Transverse colon (tissue), 4 donors: ENCODE results near the gene CRTC3. TPM values are rescaled to one million over a fixed set of nuclear protein-coding genes. Genes with fewer than 3 reads are reported as not detected.

Source experiments
- DNase-seq: peaks from one replicate; pipeline ENCODE4 v3.0.0-alpha.2; 2019
- H3K27ac ChIP-seq, 4 donors: fragments of 200-600 bp; sonication (generic); 2 replicates each; pipeline ENCODE4 v1.5.1; 2016 to 2018; ENCODE audit warnings: inconsistent platforms in 4 of 4
- H3K27me3 ChIP-seq: fragments of 200-600 bp; sonication (generic); 2 replicates; pipeline ENCODE4 v1.5.1; 2017; ENCODE audit warnings: inconsistent platforms
- H3K36me3 ChIP-seq, 4 donors: fragments of 200-600 bp; sonication (generic); 2 replicates each; pipeline ENCODE4 v1.5.1; 2017 to 2019; ENCODE audit warnings: inconsistent platforms in 4 of 4
- H3K4me1 ChIP-seq, 4 donors: fragments of 200-600 bp; sonication (generic); 2 replicates each; pipeline ENCODE4 v1.5.1; 2017 to 2020; ENCODE audit warnings: inconsistent platforms in 4 of 4
- H3K4me3 ChIP-seq, 4 donors: fragments of 200-600 bp; sonication (generic); 1 replicate in 1 of 4; 2 replicates in 3 of 4; pipeline versions ENCODE4 v1.5.1 to v1.6.1; 2017 to 2019; ENCODE audit warnings: inconsistent platforms in 4 of 4
- H3K9me3 ChIP-seq, 2 donors: fragments of 200-600 bp; sonication (generic); 2 replicates each; pipeline ENCODE4 v1.5.1; 2017 to 2019; ENCODE audit warnings: inconsistent platforms in 2 of 2
- EP300 ChIP-seq: sonication (generic); formaldehyde crosslinking; IDR thresholded peaks from one replicate; pipeline ENCODE4 v1.6.1; 2017; ENCODE audit warnings: antibody characterized with exemption, low read depth
- POLR2A ChIP-seq: fragments of 450-650 bp; IDR thresholded peaks from one replicate; pipeline ENCODE4 v1.6.1; 2016; ENCODE audit warnings: antibody characterized with exemption, mild to moderate bottlenecking, moderate library complexity
- POLR2AphosphoS5 ChIP-seq, 3 donors: sonication (generic); formaldehyde crosslinking; IDR thresholded peaks; one replicate each; pipeline ENCODE4 v1.6.1; 2016; ENCODE audit warnings: antibody characterized with exemption in 3 of 3
- WGBS, 2 donors: methylation state at CpG; one replicate each; pipeline ENCODE4 v1.1.5; 2018; ENCODE audit warnings: low coverage in 1 of 2; 5-methylcytosine and 5-hydroxymethylcytosine counted together
- in situ Hi-C, 4 donors: fragments of 200-750 bp; cut with MboI; loops; one replicate each; pipeline versions ENCODE4 v1.15.0 to v1.15.1; 2017; ENCODE audit warnings: low sequenced_read_pairs in 3 of 4, low pct_ligation_motif_present in 1 of 4, low pct_unique_long_range_greater_than_20kb in 1 of 4
- intact Hi-C: fragments of 100-400 bp; cut with DNase I; formaldehyde crosslinking; loops from one replicate; pipeline ENCODE4 v1.15.1; 2023; ENCODE audit warnings: low total_unique reads
- total RNA-seq, 4 donors: library from RNA; depleted of rRNA; stranded (reverse); fragments of >200 nt; gene quantifications; one replicate each; pipeline ENCODE4 v1.1.0, GENCODE V29; 2016
- TF ChIP-seq, protein P1 (sequence below), 5 experiments: fragments of 200-600 bp in 3 of 5; fragments of 450-650 bp in 2 of 5; sonication (generic) in 3 of 5; IDR thresholded peaks; 1 replicate in 2 of 5; 2 replicates in 3 of 5; pipeline ENCODE4 v1.5.1; 2016 to 2017; ENCODE audit warnings: antibody characterized with exemption in 5 of 5, inconsistent platforms in 3 of 5, mild to moderate bottlenecking in 2 of 5, moderate library complexity in 1 of 5

The CRTC3 gene
- total RNA-seq, 4 donors from 2014 or later, result 23.0 to 35.9 (median 24.1) TPM

DNA sequence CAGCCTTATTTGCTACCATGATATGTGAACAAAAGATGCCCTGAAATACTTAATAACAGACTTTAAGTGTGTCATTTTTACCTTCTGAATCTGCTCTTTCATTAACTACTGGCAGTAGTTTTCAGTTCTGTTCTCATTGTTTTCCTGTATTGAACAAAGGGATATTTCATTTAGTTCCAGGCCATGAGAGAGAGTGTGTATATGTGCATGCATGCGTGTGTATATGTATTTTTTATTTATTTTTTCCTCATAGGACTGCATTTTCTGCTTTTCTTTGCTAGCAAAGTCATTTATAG lies 46.8 kb upstream of the CRTC3 start:
- H3K36me3 ChIP-seq, result peaks cover 0 to 67% (median 30%) of the 10 kb centered on the region in 4 donors
- 17 to 95% methylated on average over 1 of the region's 1 CpG for WGBS, 2 donors
- DNase-seq, result no peak
- no peak for TF ChIP-seq EP300
- TF ChIP-seq, protein P1, sequence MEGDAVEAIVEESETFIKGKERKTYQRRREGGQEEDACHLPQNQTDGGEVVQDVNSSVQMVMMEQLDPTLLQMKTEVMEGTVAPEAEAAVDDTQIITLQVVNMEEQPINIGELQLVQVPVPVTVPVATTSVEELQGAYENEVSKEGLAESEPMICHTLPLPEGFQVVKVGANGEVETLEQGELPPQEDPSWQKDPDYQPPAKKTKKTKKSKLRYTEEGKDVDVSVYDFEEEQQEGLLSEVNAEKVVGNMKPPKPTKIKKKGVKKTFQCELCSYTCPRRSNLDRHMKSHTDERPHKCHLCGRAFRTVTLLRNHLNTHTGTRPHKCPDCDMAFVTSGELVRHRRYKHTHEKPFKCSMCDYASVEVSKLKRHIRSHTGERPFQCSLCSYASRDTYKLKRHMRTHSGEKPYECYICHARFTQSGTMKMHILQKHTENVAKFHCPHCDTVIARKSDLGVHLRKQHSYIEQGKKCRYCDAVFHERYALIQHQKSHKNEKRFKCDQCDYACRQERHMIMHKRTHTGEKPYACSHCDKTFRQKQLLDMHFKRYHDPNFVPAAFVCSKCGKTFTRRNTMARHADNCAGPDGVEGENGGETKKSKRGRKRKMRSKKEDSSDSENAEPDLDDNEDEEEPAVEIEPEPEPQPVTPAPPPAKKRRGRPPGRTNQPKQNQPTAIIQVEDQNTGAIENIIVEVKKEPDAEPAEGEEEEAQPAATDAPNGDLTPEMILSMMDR (IDR thresholded peaks at IDR 0.05), result no peak
- no peak for TF ChIP-seq POLR2A
- intact Hi-C loops, result loop anchor here (2.0 kb wide), 1 partner anchor 164 kb away; no protein-coding TSS in a partner anchor
- in situ Hi-C loops, result no loop called here
- H3K27me3 ChIP-seq, result no peaks in the 10 kb centered on the region
- no peaks in the 10 kb centered on the region for H3K9me3 ChIP-seq
- H3K4me3 ChIP-seq, result no peak overlapping the region
- no peak overlapping the region for H3K27ac ChIP-seq
- peaks cover 0 to 4% (median 0%) of the 10 kb centered on the region in 4 donors for H3K4me1 ChIP-seq

DNA sequence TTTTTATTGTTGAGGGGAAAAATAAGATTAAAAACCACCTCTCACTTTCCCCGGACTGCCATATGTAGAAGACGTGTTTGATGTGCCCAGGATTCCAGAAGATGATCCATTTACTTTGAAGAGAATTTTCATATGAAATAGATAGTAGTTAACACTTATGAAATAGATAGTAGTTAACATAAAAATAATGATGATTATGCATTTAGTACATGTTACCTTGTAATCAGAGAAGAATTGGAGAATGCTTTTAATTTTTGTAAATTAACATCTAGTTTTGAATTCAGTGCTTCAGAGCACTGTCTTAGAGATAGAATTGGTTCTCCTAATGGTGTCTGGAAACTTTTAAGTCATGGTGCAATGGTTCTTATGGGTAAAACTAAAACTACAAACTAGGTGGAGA lies 46.1 kb upstream of the CRTC3 start:
- 82 to 85% methylated on average over 2 of the region's 2 CpGs for WGBS, 2 donors
- no peaks in the 10 kb centered on the region for H3K27me3 ChIP-seq
- peaks cover 2 to 67% (median 30%) of the 10 kb centered on the region in 4 donors for H3K36me3 ChIP-seq
- no peak overlapping the region for H3K27ac ChIP-seq
- no peak for DNase-seq
- no peaks in the 10 kb centered on the region for H3K9me3 ChIP-seq
- intact Hi-C loops, result loop anchor here (2.0 kb wide), 1 partner anchor 165 kb away; no protein-coding TSS in a partner anchor
- TF ChIP-seq EP300 (no peak), POLR2A (no peak), POLR2AphosphoS5 (IDR thresholded peaks at IDR 0.05) (no peak)
- TF ChIP-seq, protein P1 (IDR thresholded peaks at IDR 0.05), result no peak
- peaks cover 0 to 4% (median 0%) of the 10 kb centered on the region in 4 donors for H3K4me1 ChIP-seq
- in situ Hi-C loops, result no loop called here
- no peak overlapping the region for H3K4me3 ChIP-seq

DNA sequence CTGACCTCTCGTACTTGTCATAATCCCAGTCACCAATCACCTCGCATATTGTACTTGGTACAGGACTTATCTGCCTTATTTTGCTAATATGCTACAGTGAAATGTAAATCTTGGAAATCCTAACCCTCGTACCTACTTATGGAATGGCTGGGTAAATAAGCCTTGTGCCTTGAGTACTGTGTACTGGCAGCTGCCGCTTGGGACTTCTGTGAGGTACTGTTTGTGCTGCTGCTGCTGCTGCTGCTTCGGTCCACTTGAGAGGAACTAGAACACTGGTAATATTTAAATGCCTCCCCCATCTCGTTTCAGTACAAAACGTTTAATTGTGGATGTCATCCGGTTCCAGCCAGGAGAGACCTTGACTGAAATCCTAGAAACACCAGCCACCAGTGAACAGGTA lies 42.5 kb upstream of the CRTC3 start:
- Histone ChIP-seq H3K27me3 (no peaks in the 10 kb centered on the region), H3K4me3 (no peak overlapping the region), H3K4me1 (peaks cover 0 to 2% (median 0%) of the 10 kb centered on the region in 4 donors), H3K27ac (no peak overlapping the region), H3K9me3 (no peaks in the 10 kb centered on the region), H3K36me3 (peaks cover 2 to 89% (median 40%) of the 10 kb centered on the region in 4 donors)
- DNase-seq, result no peak
- intact Hi-C loops, result no loop called here
- in situ Hi-C loops, result no loop called here
- WGBS, 2 donors, result 92 to 100% methylated on average over 2 to 8 of the region's 8 CpGs
- TF ChIP-seq, protein P1 (IDR thresholded peaks at IDR 0.05), result no peak
- TF ChIP-seq POLR2A, result no peak
- TF ChIP-seq EP300, result no peak

DNA sequence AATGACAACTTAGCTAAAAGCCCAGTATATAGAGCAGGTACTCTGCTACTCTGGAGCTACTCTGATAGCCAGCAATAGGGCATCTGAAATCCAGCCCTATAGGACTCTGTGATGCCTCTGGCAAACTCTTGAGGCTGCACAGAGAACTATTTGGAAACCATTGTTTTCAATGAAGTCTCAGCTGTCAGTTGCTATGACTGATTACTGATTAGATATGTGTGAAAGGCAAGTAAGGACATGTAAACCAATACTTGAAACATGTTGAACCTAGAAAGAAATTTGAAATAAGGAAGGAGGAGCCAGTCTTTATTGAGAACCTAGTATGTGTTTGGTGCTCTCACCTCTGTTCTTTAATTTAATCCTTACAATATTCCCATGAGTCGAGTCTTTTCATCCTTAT lies 40.2 kb upstream of the CRTC3 start:
- H3K9me3 ChIP-seq, result no peaks in the 10 kb centered on the region
- no peak overlapping the region for H3K27ac ChIP-seq
- H3K4me1 ChIP-seq, result no peaks in the 10 kb centered on the region
- H3K36me3 ChIP-seq, result peaks cover 2 to 87% (median 40%) of the 10 kb centered on the region in 4 donors
- 88 to 100% methylated on average over 1 of the region's 1 CpG for WGBS, 2 donors
- H3K4me3 ChIP-seq, result no peak overlapping the region
- intact Hi-C loops, result no loop called here
- in situ Hi-C loops, result no loop called here
- no peaks in the 10 kb centered on the region for H3K27me3 ChIP-seq
- DNase-seq, result no peak
- TF ChIP-seq, protein P1 (IDR thresholded peaks at IDR 0.05), result no peak
- TF ChIP-seq POLR2A, result no peak
- no peak for TF ChIP-seq POLR2AphosphoS5 (IDR thresholded peaks at IDR 0.05)
- TF ChIP-seq EP300, result no peak
